HepG2 (cell line): ENCODE measurements around the gene SIAH1. TPM values are rescaled to one million over a fixed set of nuclear protein-coding genes. Genes with fewer than 3 reads are reported as not detected.
A peak's percentile ranks its signal among the peaks of the same experiment; 100 is the strongest.

ENCODE experiments used
- ATAC-seq: fragments of 200-7000 bp; cut with Tn5 transposase; 3 replicates; pipeline ENCODE4 v1.9.1; 2020; ENCODE audit warnings: mild to moderate bottlenecking, moderate library complexity
- BruUV-seq: library from RNA; stranded (reverse); fragments of 400-500 nt; replicated peaks from 2 replicates; lab custom pipeline; 2021; lab: Mats Ljungman, UMichigan
- CTCF ChIA-PET: fragments of 300-600 bp; formaldehyde crosslinking; extraction: SDS; loops from one replicate; lab custom pipeline; 2021; ENCODE audit warnings: low total read pairs, inconsistent platforms, low intra/inter-chr PET ratio; lab: Yijun Ruan, JAX
- POLR2A ChIA-PET: fragments of 350-600 bp; sonication (Branson Sonifier 250); formaldehyde crosslinking; loops from one replicate; lab custom pipeline; 2020; ENCODE audit warnings: antibody characterized with exemption, inconsistent platforms; lab: Yijun Ruan, JAX
- DNase-seq: peaks from one replicate; pipeline ENCODE4 v3.0.0-alpha.2; 2015; ENCODE audit warnings: low spot score
- FAIRE-seq: peaks from 3 replicates; lab custom pipeline; 2011; peaks lifted over from hg19 to GRCh38; lab: Jason Lieb, UNC
- H2AFZ ChIP-seq: one replicate; pipeline ENCODE4 v1.6.1; 2011; ENCODE audit warnings: low read length, inconsistent platforms
- H3K27ac ChIP-seq: fragments of 300-600 bp; 3 replicates; pipeline ENCODE4 v1.8.0; 2011; ENCODE audit warnings: mixed run types, mild to moderate bottlenecking, mixed read lengths, low read length, inconsistent platforms; ENCODE audit not compliant: insufficient read depth; ENCODE audit errors: extremely low read length
- H3K27me3 ChIP-seq, 2 experiments: fragments of 200-600 bp in 1 of 2; 2 replicates in 1 of 2; 3 replicates in 1 of 2; pipeline versions ENCODE4 v1.6.0 to v1.8.0; 2011; ENCODE audit warnings: low read length in 2 of 2, mild to moderate bottlenecking in 2 of 2, moderate library complexity in 2 of 2, inconsistent platforms in 1 of 2; ENCODE audit not compliant: insufficient read depth in 2 of 2, control insufficient read depth in 1 of 2
- H3K36me3 ChIP-seq, 2 experiments: fragments of 200-600 bp in 1 of 2; replicated peaks in 1 of 2; 2 replicates in 1 of 2; 3 replicates in 1 of 2; pipeline versions ENCODE4 v1.5.1 to v1.8.0; 2011; ENCODE audit warnings: low read length in 2 of 2, inconsistent platforms in 1 of 2; ENCODE audit not compliant: insufficient read depth in 2 of 2, control insufficient read depth in 1 of 2
- H3K4me1 ChIP-seq: 2 replicates; pipeline ENCODE4 v1.5.1; 2012; ENCODE audit warnings: low read length, inconsistent platforms; ENCODE audit not compliant: insufficient read depth
- H3K4me2 ChIP-seq: 2 replicates; pipeline ENCODE4 v1.6.0; 2011; ENCODE audit warnings: low read depth, low read length, inconsistent platforms
- H3K4me3 ChIP-seq, 3 experiments: fragments of 200-600 bp in 1 of 3; sonication (generic), shearing (Covaris generic) in 1 of 3; replicated peaks in 1 of 3; 2 replicates each; pipeline ENCODE4 v1.5.1; 2011 to 2016; ENCODE audit warnings: low read length in 3 of 3, inconsistent platforms in 2 of 3, low read depth in 2 of 3, mild to moderate bottlenecking in 2 of 3, control low read depth in 1 of 3, mixed read lengths in 1 of 3; ENCODE audit not compliant: insufficient read depth in 1 of 3
- H3K79me2 ChIP-seq: one replicate; pipeline ENCODE4 v1.6.1; 2011; ENCODE audit warnings: low read length, inconsistent platforms; ENCODE audit not compliant: insufficient read depth
- H3K9ac ChIP-seq: 2 replicates; pipeline ENCODE4 v1.6.0; 2011; ENCODE audit warnings: mild to moderate bottlenecking, low read depth, low read length, inconsistent platforms; ENCODE audit not compliant: insufficient read depth
- H3K9me3 ChIP-seq: 2 replicates; pipeline ENCODE4 v1.5.1; 2012; ENCODE audit warnings: mild to moderate bottlenecking, low read length
- H4K20me1 ChIP-seq: 2 replicates; pipeline ENCODE4 v1.6.0; 2011; ENCODE audit warnings: inconsistent platforms, mild to moderate bottlenecking, low read length, moderate library complexity; ENCODE audit not compliant: insufficient read depth
- DMAP1 ChIP-seq: IDR thresholded peaks from 2 replicates; pipeline ENCODE4 v1.6.1; 2016
- ISL2 ChIP-seq: sonication (generic); formaldehyde crosslinking; IDR thresholded peaks from 2 replicates; pipeline ENCODE4 v1.5.0; 2020; ENCODE audit warnings: missing genetic modification reagents
- PRMT3 ChIP-seq: sonication (generic); formaldehyde crosslinking; IDR thresholded peaks from 2 replicates; pipeline ENCODE4 v1.8.1; 2022; ENCODE audit warnings: low read depth, mild to moderate bottlenecking, moderate library complexity, missing genetic modification reagents, borderline replicate concordance
- SP5 ChIP-seq: IDR thresholded peaks from 2 replicates; pipeline ENCODE4 v1.6.1; 2016; ENCODE audit warnings: low read depth, borderline replicate concordance
- ZFX ChIP-seq: sonication (generic); formaldehyde crosslinking; IDR thresholded peaks from 2 replicates; pipeline ENCODE4 v1.4.0; 2020; ENCODE audit warnings: mild to moderate bottlenecking, low read depth, missing genetic modification reagents, moderate library complexity
- ZNF44 ChIP-seq: sonication (generic); formaldehyde crosslinking; IDR thresholded peaks from 2 replicates; pipeline ENCODE4 v1.5.1; 2020; ENCODE audit warnings: mild to moderate bottlenecking, missing genetic modification reagents
- WGBS: methylation state at CpG from one replicate; pipeline ENCODE4 v1.1.6; 2017; ENCODE audit warnings: low lambda C conversion rate; 5-methylcytosine and 5-hydroxymethylcytosine counted together
- in situ Hi-C: cut with HindIII; loops from 2 replicates; pipeline ENCODE4 v1.10.0; 2017; ENCODE audit warnings: low pct_unique_long_range_greater_than_20kb; ENCODE audit not compliant: extremely low pct_ligation_motif_present
- intact Hi-C: fragments of 100-400 bp; cut with micrococcal nuclease; formaldehyde crosslinking; loops from one replicate; pipeline ENCODE4 v1.10.0; 2022; ENCODE audit not compliant: unreplicated experiment
- polyA plus RNA-seq, 8 experiments: library from polyadenylated mRNA; depleted of rRNA in 3 of 8; stranded (reverse) in 7 of 8; unstranded in 1 of 8; fragments of >200 nt; fragmentation: Illumina TruSeq in 4 of 8; extraction: Trizol in 4 of 8; gene quantifications; 2 replicates each; pipeline versions ENCODE4 v1.2.1 to v1.2.3, GENCODE V29; 2011 to 2016; ENCODE audit warnings: low read depth in 4 of 8, missing spikeins in 1 of 8, mixed read lengths in 1 of 8; ENCODE audit not compliant: insufficient read depth in 1 of 8
- total RNA-seq, 5 experiments: library from RNA; depleted of rRNA; stranded (reverse); fragments of >200 nt; fragmentation: Illumina TruSeq; extraction: Trizol; gene quantifications; 2 replicates each; pipeline ENCODE4 v1.2.3, GENCODE V29; 2016; ENCODE audit warnings: low read depth in 1 of 5
- TF ChIP-seq, protein P1 (sequence below): sonication (generic); formaldehyde crosslinking; IDR thresholded peaks from 2 replicates; pipeline ENCODE4 v1.4.0; 2020; ENCODE audit warnings: missing genetic modification reagents, borderline replicate concordance
- TF ChIP-seq, protein P2 (sequence below): IDR thresholded peaks from 2 replicates; pipeline ENCODE4 v1.6.1; 2016; ENCODE audit warnings: low read depth, borderline replicate concordance
- TF ChIP-seq, protein P3 (sequence below): sonication (generic); formaldehyde crosslinking; conservative IDR thresholded peaks from 2 replicates; pipeline ENCODE4 v1.8.0; 2022; ENCODE audit warnings: mild to moderate bottlenecking, moderate library complexity, missing genetic modification reagents
- TF ChIP-seq, protein P4 (sequence below): IDR thresholded peaks from 2 replicates; pipeline ENCODE4 v1.6.1; 2012; ENCODE audit warnings: inconsistent platforms
- TF ChIP-seq, protein P5 (sequence below): sonication (generic); formaldehyde crosslinking; IDR thresholded peaks from 2 replicates; pipeline ENCODE4 v1.4.0; 2020; ENCODE audit warnings: missing genetic modification reagents

SIAH1 gene
- total and polyA plus RNA-seq, 2 of the 13 experiments (the other 11 are each of a cell fraction or from before 2014, with no cell fraction given): 16.0 to 28.6 TPM

DNA sequence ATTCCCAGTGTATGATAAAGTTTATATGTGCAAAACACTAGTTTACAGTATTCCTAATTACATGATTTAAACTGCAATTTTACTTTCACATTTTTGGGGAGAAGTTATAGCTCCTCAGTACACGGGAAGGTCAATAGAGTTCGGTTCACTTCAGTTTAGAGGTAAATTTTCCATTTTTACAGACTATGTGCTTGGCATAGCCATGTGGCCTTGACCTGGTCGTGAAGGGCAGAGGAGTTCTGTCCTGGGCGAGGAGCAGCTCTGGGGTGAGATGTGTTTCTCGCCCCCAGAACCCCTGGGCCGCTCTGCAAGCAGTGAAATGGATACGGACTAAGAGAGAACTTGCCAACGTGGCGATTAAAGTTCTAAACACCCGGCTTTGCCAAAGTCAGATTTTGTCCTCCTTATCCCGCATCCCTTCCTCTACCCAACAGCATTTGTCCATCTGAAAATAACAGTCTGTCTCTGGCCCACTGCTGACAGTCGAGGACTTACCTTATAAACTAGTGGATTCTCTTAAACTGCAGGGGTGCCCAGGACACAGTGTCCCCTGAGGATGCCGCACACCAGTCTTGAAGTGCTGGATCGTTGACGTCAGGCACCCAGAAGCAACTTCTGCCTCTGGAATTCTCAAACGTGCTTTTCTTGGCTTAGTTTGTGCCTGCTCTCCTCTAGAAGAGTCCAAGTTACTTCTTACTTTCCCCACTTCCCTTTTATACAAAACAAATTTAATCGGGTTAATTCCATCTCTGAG, 1.5 kb upstream of the SIAH1 start (continued):
- TF ChIP-seq, protein P1, sequence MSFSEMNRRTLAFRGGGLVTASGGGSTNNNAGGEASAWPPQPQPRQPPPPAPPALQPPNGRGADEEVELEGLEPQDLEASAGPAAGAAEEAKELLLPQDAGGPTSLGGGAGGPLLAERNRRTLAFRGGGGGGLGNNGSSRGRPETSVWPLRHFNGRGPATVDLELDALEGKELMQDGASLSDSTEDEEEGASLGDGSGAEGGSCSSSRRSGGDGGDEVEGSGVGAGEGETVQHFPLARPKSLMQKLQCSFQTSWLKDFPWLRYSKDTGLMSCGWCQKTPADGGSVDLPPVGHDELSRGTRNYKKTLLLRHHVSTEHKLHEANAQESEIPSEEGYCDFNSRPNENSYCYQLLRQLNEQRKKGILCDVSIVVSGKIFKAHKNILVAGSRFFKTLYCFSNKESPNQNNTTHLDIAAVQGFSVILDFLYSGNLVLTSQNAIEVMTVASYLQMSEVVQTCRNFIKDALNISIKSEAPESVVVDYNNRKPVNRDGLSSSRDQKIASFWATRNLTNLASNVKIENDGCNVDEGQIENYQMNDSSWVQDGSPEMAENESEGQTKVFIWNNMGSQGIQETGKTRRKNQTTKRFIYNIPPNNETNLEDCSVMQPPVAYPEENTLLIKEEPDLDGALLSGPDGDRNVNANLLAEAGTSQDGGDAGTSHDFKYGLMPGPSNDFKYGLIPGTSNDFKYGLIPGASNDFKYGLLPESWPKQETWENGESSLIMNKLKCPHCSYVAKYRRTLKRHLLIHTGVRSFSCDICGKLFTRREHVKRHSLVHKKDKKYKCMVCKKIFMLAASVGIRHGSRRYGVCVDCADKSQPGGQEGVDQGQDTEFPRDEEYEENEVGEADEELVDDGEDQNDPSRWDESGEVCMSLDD (CRISPR knock-in tag): no peak
- TF ChIP-seq, all 625 proteins: peak for 11

DNA sequence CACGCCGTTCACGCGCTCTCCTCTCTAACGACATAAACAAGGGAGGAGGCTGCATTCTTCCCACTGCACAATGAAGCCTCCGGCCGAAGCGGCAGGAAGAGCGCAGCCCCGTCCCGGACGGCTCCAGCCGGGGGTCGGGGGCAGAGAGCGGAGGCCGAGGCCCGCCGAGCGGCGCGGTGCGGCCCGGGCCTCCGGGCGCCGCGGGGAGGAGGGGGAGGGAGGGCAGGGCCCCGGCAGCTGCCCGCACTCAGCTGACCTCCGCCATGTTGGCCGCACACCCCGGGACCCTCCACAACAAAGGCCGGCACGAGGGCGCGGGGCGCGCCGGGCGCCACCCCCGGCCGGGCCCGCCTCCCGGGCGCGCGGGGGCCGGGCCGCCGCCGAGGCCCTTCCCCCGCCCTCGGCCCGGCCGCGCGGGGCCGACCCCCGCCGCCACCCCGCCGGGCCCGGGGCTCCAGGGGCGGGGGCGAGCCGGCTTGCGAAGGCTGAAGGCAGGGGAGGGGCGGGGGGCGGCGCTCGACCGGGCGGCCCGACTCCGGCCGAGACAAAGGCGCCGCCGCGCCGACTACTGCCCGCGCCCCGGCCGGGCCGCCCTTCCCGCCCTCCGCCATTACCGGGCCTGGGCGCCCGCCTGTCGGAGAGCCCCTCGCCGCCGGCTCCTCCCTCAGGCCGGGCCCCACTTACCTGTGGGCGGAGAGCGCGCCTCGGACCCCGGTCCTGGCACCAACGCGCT, 527 bp downstream of the SIAH1 start:
- in situ Hi-C loops (no loop called here), intact Hi-C loops (loop anchor here (1.0 to 2.0 kb wide), 2 partner anchors 18 to 58 kb away; no protein-coding TSS in a partner anchor)
- Histone ChIP-seq H3K4me3 (peak overlapping the region; percentile 57 to 91 (median 85)), H3K27me3 (no peaks in the 10 kb centered on the region; a peak in 2 of 5 replicates), H3K9ac (peak overlapping the region; percentile 98), H3K79me2 (peaks cover 48% of the 10 kb centered on the region), H3K4me2 (peak overlapping the region; percentile 95), H2AFZ (no peak overlapping the region), H3K4me1 (peaks cover 60% of the 10 kb centered on the region), H4K20me1 (peaks cover 41% of the 10 kb centered on the region), H3K36me3 (no peaks in the 10 kb centered on the region), H3K9me3 (no peaks in the 10 kb centered on the region), H3K27ac (peak overlapping the region; percentile 92)
- peak; percentile 41 for DNase-seq
- peak; percentile 78 for ATAC-seq
- BruUV-seq: no TSS peak
- WGBS: 0% methylated on average over 14 of the region's 103 CpGs
- ChIA-PET CTCF (no interaction called here), POLR2A (interaction anchor here (0.5 to 4.6 kb wide), 18 partner anchors 9 to 239 kb away, joined by 3 to 80 read pairs (median 5); partner anchors contain the start of gene LONP2)
- no peak for FAIRE-seq
- TF ChIP-seq DMAP1 (CRISPR knock-in tag) (peak; percentile 14; the same call in 1 of the 2 replicates), ZNF44 (CRISPR knock-in tag) (no peak), SP5 (CRISPR knock-in tag) (no peak), ZFX (CRISPR knock-in tag) (peak; percentile 83), ISL2 (CRISPR knock-in tag) (no peak), PRMT3 (CRISPR knock-in tag) (no peak)
- TF ChIP-seq, protein P2, sequence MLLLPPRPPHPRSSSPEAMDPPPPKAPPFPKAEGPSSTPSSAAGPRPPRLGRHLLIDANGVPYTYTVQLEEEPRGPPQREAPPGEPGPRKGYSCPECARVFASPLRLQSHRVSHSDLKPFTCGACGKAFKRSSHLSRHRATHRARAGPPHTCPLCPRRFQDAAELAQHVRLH (CRISPR knock-in tag): no peak
- TF ChIP-seq, protein P3, sequence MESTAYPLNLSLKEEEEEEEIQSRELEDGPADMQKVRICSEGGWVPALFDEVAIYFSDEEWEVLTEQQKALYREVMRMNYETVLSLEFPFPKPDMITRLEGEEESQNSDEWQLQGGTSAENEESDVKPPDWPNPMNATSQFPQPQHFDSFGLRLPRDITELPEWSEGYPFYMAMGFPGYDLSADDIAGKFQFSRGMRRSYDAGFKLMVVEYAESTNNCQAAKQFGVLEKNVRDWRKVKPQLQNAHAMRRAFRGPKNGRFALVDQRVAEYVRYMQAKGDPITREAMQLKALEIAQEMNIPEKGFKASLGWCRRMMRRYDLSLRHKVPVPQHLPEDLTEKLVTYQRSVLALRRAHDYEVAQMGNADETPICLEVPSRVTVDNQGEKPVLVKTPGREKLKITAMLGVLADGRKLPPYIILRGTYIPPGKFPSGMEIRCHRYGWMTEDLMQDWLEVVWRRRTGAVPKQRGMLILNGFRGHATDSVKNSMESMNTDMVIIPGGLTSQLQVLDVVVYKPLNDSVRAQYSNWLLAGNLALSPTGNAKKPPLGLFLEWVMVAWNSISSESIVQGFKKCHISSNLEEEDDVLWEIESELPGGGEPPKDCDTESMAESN (CRISPR knock-in tag): peak; percentile 14; the same call in 1 of the 2 replicates
- TF ChIP-seq, protein P4, sequence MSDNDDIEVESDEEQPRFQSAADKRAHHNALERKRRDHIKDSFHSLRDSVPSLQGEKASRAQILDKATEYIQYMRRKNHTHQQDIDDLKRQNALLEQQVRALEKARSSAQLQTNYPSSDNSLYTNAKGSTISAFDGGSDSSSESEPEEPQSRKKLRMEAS: peak; percentile 50
- TF ChIP-seq, protein P5, sequence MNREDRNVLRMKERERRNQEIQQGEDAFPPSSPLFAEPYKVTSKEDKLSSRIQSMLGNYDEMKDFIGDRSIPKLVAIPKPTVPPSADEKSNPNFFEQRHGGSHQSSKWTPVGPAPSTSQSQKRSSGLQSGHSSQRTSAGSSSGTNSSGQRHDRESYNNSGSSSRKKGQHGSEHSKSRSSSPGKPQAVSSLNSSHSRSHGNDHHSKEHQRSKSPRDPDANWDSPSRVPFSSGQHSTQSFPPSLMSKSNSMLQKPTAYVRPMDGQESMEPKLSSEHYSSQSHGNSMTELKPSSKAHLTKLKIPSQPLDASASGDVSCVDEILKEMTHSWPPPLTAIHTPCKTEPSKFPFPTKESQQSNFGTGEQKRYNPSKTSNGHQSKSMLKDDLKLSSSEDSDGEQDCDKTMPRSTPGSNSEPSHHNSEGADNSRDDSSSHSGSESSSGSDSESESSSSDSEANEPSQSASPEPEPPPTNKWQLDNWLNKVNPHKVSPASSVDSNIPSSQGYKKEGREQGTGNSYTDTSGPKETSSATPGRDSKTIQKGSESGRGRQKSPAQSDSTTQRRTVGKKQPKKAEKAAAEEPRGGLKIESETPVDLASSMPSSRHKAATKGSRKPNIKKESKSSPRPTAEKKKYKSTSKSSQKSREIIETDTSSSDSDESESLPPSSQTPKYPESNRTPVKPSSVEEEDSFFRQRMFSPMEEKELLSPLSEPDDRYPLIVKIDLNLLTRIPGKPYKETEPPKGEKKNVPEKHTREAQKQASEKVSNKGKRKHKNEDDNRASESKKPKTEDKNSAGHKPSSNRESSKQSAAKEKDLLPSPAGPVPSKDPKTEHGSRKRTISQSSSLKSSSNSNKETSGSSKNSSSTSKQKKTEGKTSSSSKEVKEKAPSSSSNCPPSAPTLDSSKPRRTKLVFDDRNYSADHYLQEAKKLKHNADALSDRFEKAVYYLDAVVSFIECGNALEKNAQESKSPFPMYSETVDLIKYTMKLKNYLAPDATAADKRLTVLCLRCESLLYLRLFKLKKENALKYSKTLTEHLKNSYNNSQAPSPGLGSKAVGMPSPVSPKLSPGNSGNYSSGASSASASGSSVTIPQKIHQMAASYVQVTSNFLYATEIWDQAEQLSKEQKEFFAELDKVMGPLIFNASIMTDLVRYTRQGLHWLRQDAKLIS: no peak
